ENCODE measurements around the gene TARDBP. TPM values are rescaled to one million over a fixed set of nuclear protein-coding genes. Genes with fewer than 3 reads are reported as not detected.
"Not testable (repeated sequence)": the region's sequence is repeated elsewhere in the genome, so short reads cannot be mapped to it uniquely, and the experiment has no call there.

TARDBP gene
- total RNA-seq, 1 experiment from 2014 or later = 196 TPM

GRCh38 chr1:11046625-11047365 lies 34.3 kb downstream of the TARDBP start, which contains the start of gene MASP2:
MASP2 (minus strand) TSS chr1:11047239; CDS start chr1:11047207, 32 bp downstream.
- ChIA-PET CTCF (no interaction called here), POLR2A (no interaction called here)
- intact Hi-C loops (cut with micrococcal nuclease; ENCODE audit: unreplicated experiment) (no loop called here), in situ Hi-C loops (cut with HindIII; ENCODE audit: low pct_unique_long_range_greater_than_20kb, low sequenced_read_pairs) (no loop called here)
- H3K4me3 ChIP-seq (ENCODE audit: low read depth in 2 of 2, low read length in 2 of 2) = no peak within 1 kb of the TSS
- no peaks in the 10 kb centered on the region for H3K36me3 ChIP-seq (ENCODE audit: control insufficient read depth, insufficient read depth, low read length)
- no peaks in the 10 kb centered on the region for H3K4me1 ChIP-seq (ENCODE audit: control insufficient read depth, insufficient read depth, low read length)
- peak; percentile 40; the same call in 1 of the 2 replicates for ATAC-seq
- BruUV-seq (replicated peaks) = no TSS peak
- TF ChIP-seq REST (IDR thresholded peaks at IDR 0.05; ENCODE audit: insufficient read depth in 1 of 2, low read depth in 2 of 2, low read length in 1 of 2) = no peak
- H3K9me3 ChIP-seq (ENCODE audit: control insufficient read depth, insufficient read depth, low read depth, low read length) = no peaks in the 10 kb centered on the region
- H3K27ac ChIP-seq (ENCODE audit: low read length) = no peak within 1 kb of the TSS
- DNase-seq (ENCODE audit: low read depth, low spot score) = no peak
- H3K27me3 ChIP-seq (ENCODE audit: control insufficient read depth, insufficient read depth, low read length) = no peaks in the 10 kb centered on the region

- H3K36me3 ChIP-seq (ENCODE audit: control insufficient read depth, insufficient read depth, low read length); POLR2A ChIA-PET: not testable (repeated sequence)
Measured at GRCh38 chr1:11051121-11051520, 38.7 kb downstream of the TARDBP start.

GRCh38 chr1:11051781-11052511 lies 39.5 kb downstream of the TARDBP start:
- H3K4me1 ChIP-seq (ENCODE audit: control insufficient read depth, insufficient read depth, low read length) = peaks cover 14% of the 10 kb centered on the region
- ChIA-PET CTCF (interaction anchor here (0.6 kb wide), 1 partner anchor 813 kb away, joined by 4 read pairs; no protein-coding TSS in a partner anchor), POLR2A (interaction anchor here (0.6 kb wide), 2 partner anchors 15 to 240 kb away, joined by 3 read pairs; no protein-coding TSS in a partner anchor)
- no peak overlapping the region for H3K4me3 ChIP-seq (ENCODE audit: low read depth in 2 of 2, low read length in 2 of 2)
- in situ Hi-C loops (cut with HindIII; ENCODE audit: low pct_unique_long_range_greater_than_20kb, low sequenced_read_pairs) (no loop called here), intact Hi-C loops (cut with micrococcal nuclease; ENCODE audit: unreplicated experiment) (no loop called here)
- TF ChIP-seq CTCF (IDR thresholded peaks at IDR 0.05) (no peak), SIN3A (IDR thresholded peaks at IDR 0.05; ENCODE audit: borderline replicate concordance, insufficient read depth, low read depth, low read length) (no peak), POLR2AphosphoS5 (IDR thresholded peaks at IDR 0.05; ENCODE audit: low read depth, low read length) (no peak), TCF7L2 (IDR thresholded peaks at IDR 0.05; ENCODE audit: low read depth, low read length) (no peak), REST (IDR thresholded peaks at IDR 0.05; ENCODE audit: insufficient read depth in 1 of 2, low read depth in 2 of 2, low read length in 1 of 2) (no peak; a peak in 1 of 4 replicates)
- H3K27me3 ChIP-seq (ENCODE audit: control insufficient read depth, insufficient read depth, low read length) = no peaks in the 10 kb centered on the region
- DNase-seq (ENCODE audit: low read depth, low spot score) (no peak), ATAC-seq (peak; percentile 2; the same call in 1 of the 2 replicates)
- no peaks in the 10 kb centered on the region for H3K9me3 ChIP-seq (ENCODE audit: control insufficient read depth, insufficient read depth, low read depth, low read length)
- H3K36me3 ChIP-seq (ENCODE audit: control insufficient read depth, insufficient read depth, low read length) = peaks cover 4% of the 10 kb centered on the region
- no TSS peak for BruUV-seq (replicated peaks)
- no peak overlapping the region for H3K27ac ChIP-seq (ENCODE audit: low read length)

More at GRCh38 chr1:11051121-11051520, 38.7 kb downstream of the TARDBP start:
- H3K9me3 ChIP-seq (ENCODE audit: control insufficient read depth, insufficient read depth, low read depth, low read length); H3K4me3 ChIP-seq (ENCODE audit: low read depth in 2 of 2, low read length in 2 of 2); in situ Hi-C loops (cut with HindIII; ENCODE audit: low pct_unique_long_range_greater_than_20kb, low sequenced_read_pairs); DNase-seq (ENCODE audit: low read depth, low spot score); intact Hi-C loops (cut with micrococcal nuclease; ENCODE audit: unreplicated experiment); H3K27ac ChIP-seq (ENCODE audit: low read length); H3K27me3 ChIP-seq (ENCODE audit: control insufficient read depth, insufficient read depth, low read length); BruUV-seq (replicated peaks); CTCF ChIA-PET; ATAC-seq: not testable (repeated sequence)
- H3K4me1 ChIP-seq (ENCODE audit: control insufficient read depth, insufficient read depth, low read length) = peaks cover 14% of the 10 kb centered on the region

Measured in Panc1 (cell line).